Measurements from ENCODE around the gene PARP15. TPM values are rescaled to one million over a fixed set of nuclear protein-coding genes. Genes with fewer than 3 reads are reported as not detected.

PARP15 gene
- total RNA-seq, 2 donors from 2014 or later: 15.0 to 17.6 TPM

- peak overlapping the region; percentile 15 for H3K27ac Mint-ChIP-seq
- H3K4me1 Mint-ChIP-seq: peaks cover 26% of the 10 kb centered on the region
- H3K27me3 Mint-ChIP-seq: no peaks in the 10 kb centered on the region
- ATAC-seq (replicated peaks): peak; percentile 46
- no peak overlapping the region for H3K4me3 Mint-ChIP-seq
- H3K36me3 Mint-ChIP-seq (ENCODE audit: low read depth): peaks cover 24% of the 10 kb centered on the region
- peaks cover 9% of the 10 kb centered on the region for H3K9me3 Mint-ChIP-seq
Observed at GRCh38 chr3:122586098-122586497, 8.6 kb downstream of the PARP15 start.

- Mint-ChIP-seq H3K4me3 (peak overlapping the region; percentile 13), H3K27me3 (no peaks in the 10 kb centered on the region), H3K9me3 (peaks cover 5% of the 10 kb centered on the region), H3K36me3 (ENCODE audit: low read depth) (peaks cover 24% of the 10 kb centered on the region), H3K27ac (peak overlapping the region; percentile 15), H3K4me1 (peaks cover 23% of the 10 kb centered on the region)
- ATAC-seq (replicated peaks): peak; percentile 70
Observed at GRCh38 chr3:122586773-122587485, 9.5 kb downstream of the PARP15 start.

GRCh38 chr3:122587572-122587971 lies 10.1 kb downstream of the PARP15 start:
- no peak overlapping the region for H3K27ac Mint-ChIP-seq
- peaks cover 23% of the 10 kb centered on the region for H3K4me1 Mint-ChIP-seq
- no peaks in the 10 kb centered on the region for H3K27me3 Mint-ChIP-seq
- ATAC-seq (replicated peaks): no peak
- H3K9me3 Mint-ChIP-seq: peaks cover under 1% of the 10 kb centered on the region
- H3K4me3 Mint-ChIP-seq: no peak overlapping the region
- peaks cover 19% of the 10 kb centered on the region for H3K36me3 Mint-ChIP-seq (ENCODE audit: low read depth)

GRCh38 chr3:122589297-122589696 lies 11.8 kb downstream of the PARP15 start:
- Mint-ChIP-seq H3K27ac (no peak overlapping the region), H3K9me3 (no peaks in the 10 kb centered on the region), H3K36me3 (ENCODE audit: low read depth) (peaks cover 5% of the 10 kb centered on the region), H3K27me3 (no peaks in the 10 kb centered on the region), H3K4me3 (no peak overlapping the region), H3K4me1 (peaks cover 19% of the 10 kb centered on the region)
- peak; percentile 29 for ATAC-seq (replicated peaks)

DNA sequence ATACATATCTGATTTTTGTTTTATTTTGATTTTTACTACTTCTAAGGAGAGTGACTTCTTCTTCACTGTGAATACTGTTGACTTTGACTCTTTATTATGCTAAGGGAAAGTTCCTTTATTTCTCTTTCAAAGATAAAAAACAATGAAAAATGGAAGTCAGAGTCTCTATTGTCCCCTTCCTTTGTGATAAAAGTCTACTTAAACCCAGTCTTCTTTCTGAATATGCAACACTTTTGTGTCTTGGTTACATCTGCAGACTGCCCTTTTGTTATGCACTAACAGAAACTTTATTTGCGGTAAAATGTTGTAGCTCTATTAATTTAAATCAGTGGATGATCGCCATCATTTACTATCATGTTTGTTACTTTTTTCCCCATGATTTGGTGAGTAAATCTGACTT lies 13.2 kb downstream of the PARP15 start:
- H3K9me3 Mint-ChIP-seq: no peaks in the 10 kb centered on the region

DNA sequence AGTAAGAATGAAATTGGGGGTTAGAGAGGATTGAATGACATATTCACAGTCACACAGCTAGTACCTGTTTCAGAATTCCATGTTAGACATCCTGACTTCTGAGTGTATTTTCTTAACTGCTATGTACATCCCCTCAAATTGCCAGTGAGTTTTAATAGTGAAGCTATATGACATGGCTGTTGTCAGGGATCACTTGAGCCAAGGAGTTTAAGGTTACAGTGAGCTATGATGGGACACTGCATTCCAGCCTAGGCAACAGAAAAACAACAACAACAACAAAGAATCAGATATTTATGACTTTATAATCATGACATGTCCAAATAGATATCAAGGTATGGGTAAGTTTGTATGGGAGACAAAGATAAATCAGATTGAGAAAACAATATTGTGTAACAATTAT lies 16.6 kb downstream of the PARP15 start:
- Mint-ChIP-seq H3K9me3 (no peaks in the 10 kb centered on the region), H3K27ac (no peak overlapping the region), H3K36me3 (ENCODE audit: low read depth) (peaks cover 4% of the 10 kb centered on the region), H3K4me1 (peaks cover 9% of the 10 kb centered on the region), H3K4me3 (no peak overlapping the region), H3K27me3 (no peaks in the 10 kb centered on the region)
- ATAC-seq (replicated peaks): no peak

More for the DNA sequence above, 13.2 kb downstream of the PARP15 start:
- no peak for ATAC-seq (replicated peaks)
- no peak overlapping the region for H3K27ac Mint-ChIP-seq
- peaks cover 20% of the 10 kb centered on the region for H3K4me1 Mint-ChIP-seq
- no peaks in the 10 kb centered on the region for H3K36me3 Mint-ChIP-seq (ENCODE audit: low read depth)
- no peak overlapping the region for H3K4me3 Mint-ChIP-seq
- H3K27me3 Mint-ChIP-seq: no peaks in the 10 kb centered on the region

DNA sequence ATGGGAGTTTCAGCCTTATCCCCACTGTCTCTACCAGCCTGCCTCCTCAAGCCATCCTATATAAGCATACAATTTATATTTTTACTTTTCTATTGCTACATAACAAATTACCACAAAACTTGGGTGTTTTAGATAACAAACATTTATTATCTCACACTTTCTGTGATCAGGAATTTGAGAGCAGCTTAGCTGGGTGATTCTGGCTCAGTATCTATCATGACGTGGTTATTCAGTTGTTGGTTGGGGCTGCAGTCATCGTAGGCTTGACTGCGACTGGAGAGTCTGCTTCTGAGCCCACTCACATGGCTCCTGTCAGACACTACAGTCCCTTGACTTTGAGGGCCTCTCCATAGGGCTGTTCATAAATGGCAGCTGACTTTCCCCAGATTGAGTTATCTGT lies 20.7 kb downstream of the PARP15 start:
- Mint-ChIP-seq H3K27me3 (no peaks in the 10 kb centered on the region), H3K27ac (no peak overlapping the region), H3K4me3 (no peak overlapping the region), H3K4me1 (peaks cover 8% of the 10 kb centered on the region), H3K36me3 (ENCODE audit: low read depth) (peaks cover 4% of the 10 kb centered on the region), H3K9me3 (no peaks in the 10 kb centered on the region)
- no peak for ATAC-seq (replicated peaks)

- no peak overlapping the region for H3K27ac Mint-ChIP-seq
- no peaks in the 10 kb centered on the region for H3K9me3 Mint-ChIP-seq
- no peak overlapping the region for H3K4me3 Mint-ChIP-seq
- H3K27me3 Mint-ChIP-seq: no peaks in the 10 kb centered on the region
- H3K36me3 Mint-ChIP-seq (ENCODE audit: low read depth): peaks cover 4% of the 10 kb centered on the region
- H3K4me1 Mint-ChIP-seq: peaks cover 8% of the 10 kb centered on the region
- no peak for ATAC-seq (replicated peaks)
Observed at GRCh38 chr3:122598556-122598955, 21.1 kb downstream of the PARP15 start.

- no peak for ATAC-seq (replicated peaks)
- no peaks in the 10 kb centered on the region for H3K27me3 Mint-ChIP-seq
- no peak overlapping the region for H3K4me3 Mint-ChIP-seq
- no peaks in the 10 kb centered on the region for H3K36me3 Mint-ChIP-seq (ENCODE audit: low read depth)
- peaks cover 4% of the 10 kb centered on the region for H3K4me1 Mint-ChIP-seq
- no peak overlapping the region for H3K27ac Mint-ChIP-seq
- H3K9me3 Mint-ChIP-seq: no peaks in the 10 kb centered on the region
Observed at GRCh38 chr3:122602011-122602710, 24.7 kb downstream of the PARP15 start.

DNA sequence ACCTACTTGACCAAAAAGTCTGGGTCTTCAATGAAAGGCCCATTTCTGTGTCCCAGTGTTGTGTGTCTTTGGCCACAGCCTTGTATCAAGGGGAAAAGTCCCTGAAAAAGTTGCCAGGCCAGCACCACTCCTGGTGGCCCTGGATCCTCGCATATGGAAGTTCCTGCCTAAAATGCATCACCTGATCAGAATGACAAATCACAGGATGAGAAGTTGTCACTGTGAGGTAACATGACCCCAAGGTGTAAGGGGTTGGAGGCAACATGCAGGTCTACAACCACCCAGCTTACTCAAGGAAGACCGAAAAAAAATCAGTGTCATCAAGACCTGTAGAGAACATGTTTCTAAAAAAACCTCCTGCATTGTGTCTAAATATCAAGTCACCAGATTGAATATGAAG lies 25.6 kb downstream of the PARP15 start:
- Mint-ChIP-seq H3K27ac (no peak overlapping the region), H3K4me3 (no peak overlapping the region), H3K4me1 (peaks cover 9% of the 10 kb centered on the region), H3K9me3 (no peaks in the 10 kb centered on the region), H3K27me3 (no peaks in the 10 kb centered on the region), H3K36me3 (ENCODE audit: low read depth) (peaks cover 7% of the 10 kb centered on the region)
- ATAC-seq (replicated peaks): no peak

- Mint-ChIP-seq H3K36me3 (ENCODE audit: low read depth) (peaks cover 19% of the 10 kb centered on the region), H3K27me3 (no peaks in the 10 kb centered on the region), H3K4me1 (peaks cover 24% of the 10 kb centered on the region), H3K9me3 (no peaks in the 10 kb centered on the region), H3K27ac (no peak overlapping the region), H3K4me3 (no peak overlapping the region)
- ATAC-seq (replicated peaks): no peak
Observed at GRCh38 chr3:122606330-122606729, 28.9 kb downstream of the PARP15 start.

DNA sequence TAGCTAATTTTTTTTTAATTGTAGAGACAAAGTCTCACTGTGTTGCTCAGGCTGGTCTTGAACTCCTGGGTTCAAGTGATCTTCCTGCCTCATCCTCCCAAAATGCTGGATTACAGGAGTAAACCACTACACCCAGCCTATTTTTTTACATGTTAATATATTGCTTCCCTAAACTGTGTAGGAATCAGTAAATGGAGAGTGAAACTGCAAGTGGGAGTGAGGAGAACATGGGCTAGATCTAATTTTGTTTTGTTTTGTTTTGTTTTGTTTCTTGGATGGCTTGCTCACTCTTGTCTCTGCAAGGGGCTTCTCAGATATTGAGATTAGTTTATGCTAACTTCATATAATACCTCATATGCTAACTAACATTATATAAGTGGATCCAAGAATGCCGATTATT lies 31.5 kb downstream of the PARP15 start:
- Mint-ChIP-seq H3K36me3 (ENCODE audit: low read depth) (peaks cover 40% of the 10 kb centered on the region), H3K4me1 (peaks cover 28% of the 10 kb centered on the region), H3K9me3 (no peaks in the 10 kb centered on the region), H3K4me3 (peak overlapping the region; percentile 46), H3K27me3 (no peaks in the 10 kb centered on the region), H3K27ac (peak overlapping the region; percentile 77)
- no peak for ATAC-seq (replicated peaks)

DNA sequence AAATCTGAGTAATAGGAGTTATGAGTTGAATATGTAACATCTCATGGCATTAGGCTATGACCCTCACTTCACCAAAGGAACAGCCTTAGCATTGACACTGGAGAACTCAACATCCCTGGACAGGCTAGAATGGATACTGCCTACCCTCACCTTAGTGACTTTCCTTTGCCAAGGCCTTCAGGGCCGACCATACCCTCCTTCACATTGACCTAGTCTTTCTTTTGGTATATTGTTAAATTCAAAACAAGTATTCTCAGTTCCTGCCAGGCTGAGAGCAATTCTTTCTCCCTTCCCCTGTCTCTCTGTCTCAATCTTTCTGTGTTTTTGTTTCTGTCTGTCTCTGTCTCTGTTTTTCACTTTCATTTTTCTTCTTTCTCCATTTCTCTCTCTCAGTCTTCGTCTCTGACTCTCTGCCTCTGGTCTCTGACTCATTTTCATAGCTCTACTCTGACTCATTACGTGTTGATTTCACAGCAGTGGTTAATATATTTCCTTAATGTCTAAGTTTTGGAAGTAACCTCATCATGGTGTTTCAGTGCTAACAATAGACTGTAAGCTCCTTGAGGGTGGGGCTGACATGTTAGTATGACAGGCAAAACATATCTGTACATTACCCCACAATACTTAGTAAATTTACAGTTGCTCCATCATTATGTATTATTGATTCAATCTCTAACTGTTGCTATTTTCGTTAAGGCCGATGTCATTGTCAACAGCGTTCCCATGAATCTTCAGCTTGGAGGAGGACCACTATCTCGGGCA lies 32.5 kb downstream of the PARP15 start:
- H3K27ac Mint-ChIP-seq: peak overlapping the region; percentile 77
- peaks cover 45% of the 10 kb centered on the region for H3K36me3 Mint-ChIP-seq (ENCODE audit: low read depth)
- peaks cover 28% of the 10 kb centered on the region for H3K4me1 Mint-ChIP-seq
- H3K9me3 Mint-ChIP-seq: no peaks in the 10 kb centered on the region
- H3K4me3 Mint-ChIP-seq: peak overlapping the region; percentile 46
- peak; percentile 91 for ATAC-seq (replicated peaks)
- H3K27me3 Mint-ChIP-seq: no peaks in the 10 kb centered on the region

DNA sequence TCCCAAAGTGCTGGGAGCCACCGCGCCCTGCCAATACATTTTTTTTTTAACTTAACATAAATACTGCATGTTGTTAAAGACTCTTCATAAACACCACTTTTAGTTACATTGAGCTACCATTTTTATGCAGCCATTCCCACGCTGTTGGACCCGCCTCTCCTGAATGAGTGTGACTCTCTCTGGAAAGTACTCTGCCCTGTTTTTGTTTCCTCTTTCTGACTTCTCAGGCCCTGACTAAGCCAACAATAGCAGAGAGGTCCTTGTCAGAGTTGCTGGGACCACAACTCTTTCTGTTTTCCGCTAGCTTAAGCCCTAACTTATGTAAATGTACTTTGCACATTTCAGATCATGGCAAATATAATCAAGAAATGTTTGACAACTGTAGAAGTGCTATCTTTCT lies 35.2 kb downstream of the PARP15 start:
- no peak overlapping the region for H3K27ac Mint-ChIP-seq
- no peak for ATAC-seq (replicated peaks)
- peaks cover 25% of the 10 kb centered on the region for H3K4me1 Mint-ChIP-seq
- no peaks in the 10 kb centered on the region for H3K9me3 Mint-ChIP-seq
- no peak overlapping the region for H3K4me3 Mint-ChIP-seq
- H3K36me3 Mint-ChIP-seq (ENCODE audit: low read depth): peaks cover 68% of the 10 kb centered on the region
- no peaks in the 10 kb centered on the region for H3K27me3 Mint-ChIP-seq

- Mint-ChIP-seq H3K27me3 (no peaks in the 10 kb centered on the region), H3K4me3 (no peak overlapping the region), H3K4me1 (peaks cover 10% of the 10 kb centered on the region), H3K9me3 (no peaks in the 10 kb centered on the region), H3K27ac (no peak overlapping the region), H3K36me3 (ENCODE audit: low read depth) (peaks cover 85% of the 10 kb centered on the region)
- no peak for ATAC-seq (replicated peaks)
Observed at GRCh38 chr3:122615303-122615702, 37.9 kb downstream of the PARP15 start.
